ENCODE results near the gene MTHFR. TPM values are rescaled to one million over a fixed set of nuclear protein-coding genes. Genes with fewer than 3 reads are reported as not detected.

Gene MTHFR
- total RNA-seq, 1 donor from 2014 or later, result 29.2 TPM

GRCh38 chr1:11741482-11741881 lies 64.3 kb downstream of the MTHFR start:
- no peak for DNase-seq (ENCODE audit: low spot score, unreplicated experiment)
- TF ChIP-seq, protein P1, sequence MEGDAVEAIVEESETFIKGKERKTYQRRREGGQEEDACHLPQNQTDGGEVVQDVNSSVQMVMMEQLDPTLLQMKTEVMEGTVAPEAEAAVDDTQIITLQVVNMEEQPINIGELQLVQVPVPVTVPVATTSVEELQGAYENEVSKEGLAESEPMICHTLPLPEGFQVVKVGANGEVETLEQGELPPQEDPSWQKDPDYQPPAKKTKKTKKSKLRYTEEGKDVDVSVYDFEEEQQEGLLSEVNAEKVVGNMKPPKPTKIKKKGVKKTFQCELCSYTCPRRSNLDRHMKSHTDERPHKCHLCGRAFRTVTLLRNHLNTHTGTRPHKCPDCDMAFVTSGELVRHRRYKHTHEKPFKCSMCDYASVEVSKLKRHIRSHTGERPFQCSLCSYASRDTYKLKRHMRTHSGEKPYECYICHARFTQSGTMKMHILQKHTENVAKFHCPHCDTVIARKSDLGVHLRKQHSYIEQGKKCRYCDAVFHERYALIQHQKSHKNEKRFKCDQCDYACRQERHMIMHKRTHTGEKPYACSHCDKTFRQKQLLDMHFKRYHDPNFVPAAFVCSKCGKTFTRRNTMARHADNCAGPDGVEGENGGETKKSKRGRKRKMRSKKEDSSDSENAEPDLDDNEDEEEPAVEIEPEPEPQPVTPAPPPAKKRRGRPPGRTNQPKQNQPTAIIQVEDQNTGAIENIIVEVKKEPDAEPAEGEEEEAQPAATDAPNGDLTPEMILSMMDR (IDR thresholded peaks at IDR 0.05; ENCODE audit: unreplicated experiment), result no peak
- no peaks in the 10 kb centered on the region for H3K9me3 Mint-ChIP-seq (ENCODE audit: low read depth)
- no peak overlapping the region for H3K27ac Mint-ChIP-seq
- H3K36me3 Mint-ChIP-seq (ENCODE audit: insufficient read depth), result peaks cover under 1% of the 10 kb centered on the region
- no peak overlapping the region for H3K4me3 Mint-ChIP-seq (ENCODE audit: low read depth)
- H3K4me1 Mint-ChIP-seq (ENCODE audit: low read depth), result peaks cover 6% of the 10 kb centered on the region
- no peaks in the 10 kb centered on the region for H3K27me3 Mint-ChIP-seq

DNA sequence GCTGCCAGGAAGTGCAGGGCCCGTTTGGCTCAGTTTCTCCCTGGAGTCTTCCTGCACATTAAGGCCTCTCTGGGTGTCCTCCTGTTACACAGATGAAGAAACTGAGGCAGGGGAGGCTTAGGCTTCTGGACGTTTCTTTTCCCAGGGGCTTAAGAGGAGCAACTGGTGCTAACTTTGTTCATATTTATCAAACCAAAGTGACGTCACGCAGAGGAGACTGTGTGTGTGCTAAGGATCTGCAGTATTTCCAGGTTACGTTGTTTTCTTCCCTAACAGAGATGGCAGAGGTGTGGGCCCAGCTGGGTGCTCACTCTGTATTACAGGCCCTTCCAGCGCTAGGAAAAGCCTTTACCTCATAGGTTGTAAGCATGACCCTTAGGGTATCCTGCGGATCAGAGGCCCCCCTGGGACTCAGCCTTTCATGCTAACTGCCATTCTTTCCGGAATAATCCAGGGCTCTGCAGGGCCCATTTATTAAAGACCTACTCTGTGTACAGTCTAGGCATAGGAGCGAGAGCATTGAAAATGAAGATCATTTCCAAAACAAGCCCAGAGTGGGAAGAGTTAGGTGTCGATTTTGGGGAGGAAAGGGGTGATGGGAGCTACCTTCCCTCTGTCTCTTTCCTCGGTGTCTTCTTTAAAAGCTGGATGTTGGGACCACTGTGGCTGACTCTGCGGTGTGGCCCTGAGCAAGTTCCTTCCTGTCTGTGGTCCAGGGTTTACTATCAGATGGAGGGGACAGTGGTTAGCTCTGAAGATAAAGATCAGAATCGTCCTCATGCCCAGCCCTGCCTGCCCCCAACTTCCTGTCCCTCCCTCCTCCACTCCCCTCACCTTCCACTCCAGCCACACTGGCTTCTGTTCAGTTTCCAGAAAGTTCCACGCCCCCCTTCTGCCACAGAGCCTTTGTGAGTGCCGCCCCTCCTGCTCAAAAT lies 65.2 kb downstream of the MTHFR start:
- H3K36me3 Mint-ChIP-seq (ENCODE audit: insufficient read depth), result no peaks in the 10 kb centered on the region
- TF ChIP-seq, protein P1 (IDR thresholded peaks at IDR 0.05; ENCODE audit: unreplicated experiment), result no peak
- H3K4me1 Mint-ChIP-seq (ENCODE audit: low read depth), result peaks cover 6% of the 10 kb centered on the region
- H3K9me3 Mint-ChIP-seq (ENCODE audit: low read depth), result no peaks in the 10 kb centered on the region
- no peak overlapping the region for H3K27ac Mint-ChIP-seq
- no peaks in the 10 kb centered on the region for H3K27me3 Mint-ChIP-seq
- no peak for DNase-seq (ENCODE audit: low spot score, unreplicated experiment)
- no peak overlapping the region for H3K4me3 Mint-ChIP-seq (ENCODE audit: low read depth)

DNA sequence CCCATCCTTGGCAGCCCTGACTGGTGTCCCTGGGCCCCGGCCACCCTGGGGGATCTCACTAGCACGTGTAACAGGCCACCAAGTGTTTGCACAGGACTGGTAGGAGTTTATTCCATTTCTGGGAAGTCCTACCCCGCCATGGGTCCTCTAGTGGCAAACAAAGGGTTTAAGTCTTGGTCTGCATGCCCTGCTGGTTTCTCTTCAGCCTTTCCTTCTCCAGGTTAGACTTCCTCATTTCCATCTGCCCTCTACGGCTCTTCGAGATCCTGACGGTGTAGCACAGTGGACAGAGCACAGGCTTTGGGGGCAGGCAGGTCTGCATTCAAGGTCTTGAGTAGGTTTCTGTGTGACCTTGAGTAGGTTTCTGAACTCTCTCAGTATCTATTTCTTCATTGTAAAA lies 67.0 kb downstream of the MTHFR start:
- Mint-ChIP-seq H3K4me3 (ENCODE audit: low read depth) (no peak overlapping the region), H3K27ac (no peak overlapping the region), H3K9me3 (ENCODE audit: low read depth) (no peaks in the 10 kb centered on the region), H3K36me3 (ENCODE audit: insufficient read depth) (no peaks in the 10 kb centered on the region), H3K27me3 (no peaks in the 10 kb centered on the region), H3K4me1 (ENCODE audit: low read depth) (peaks cover 6% of the 10 kb centered on the region)
- no peak for DNase-seq (ENCODE audit: low spot score, unreplicated experiment)
- TF ChIP-seq, protein P1 (IDR thresholded peaks at IDR 0.05; ENCODE audit: unreplicated experiment), result no peak

GRCh38 chr1:11738096-11738495 lies 67.7 kb downstream of the MTHFR start:
- H3K9me3 Mint-ChIP-seq (ENCODE audit: low read depth), result no peaks in the 10 kb centered on the region
- no peak overlapping the region for H3K4me3 Mint-ChIP-seq (ENCODE audit: low read depth)
- DNase-seq (ENCODE audit: low spot score, unreplicated experiment), result no peak
- TF ChIP-seq, protein P1 (IDR thresholded peaks at IDR 0.05; ENCODE audit: unreplicated experiment), result no peak
- H3K27me3 Mint-ChIP-seq, result no peaks in the 10 kb centered on the region
- no peaks in the 10 kb centered on the region for H3K36me3 Mint-ChIP-seq (ENCODE audit: insufficient read depth)
- peaks cover 6% of the 10 kb centered on the region for H3K4me1 Mint-ChIP-seq (ENCODE audit: low read depth)
- no peak overlapping the region for H3K27ac Mint-ChIP-seq

GRCh38 chr1:11736746-11737639 lies 68.8 kb downstream of the MTHFR start:
- Mint-ChIP-seq H3K36me3 (ENCODE audit: insufficient read depth) (no peaks in the 10 kb centered on the region), H3K9me3 (ENCODE audit: low read depth) (no peaks in the 10 kb centered on the region), H3K4me1 (ENCODE audit: low read depth) (peaks cover 6% of the 10 kb centered on the region), H3K27me3 (no peaks in the 10 kb centered on the region), H3K27ac (peak overlapping the region; percentile 89), H3K4me3 (ENCODE audit: low read depth) (peak overlapping the region; percentile 96)
- TF ChIP-seq, protein P1 (IDR thresholded peaks at IDR 0.05; ENCODE audit: unreplicated experiment), result no peak
- DNase-seq (ENCODE audit: low spot score, unreplicated experiment), result no peak
